AG09319 (cell line): ENCODE results near the gene MYLK.

Source experiments
- DNase-seq: peaks from one replicate; pipeline ENCODE4 v3.0.0-alpha.2; 2010; ENCODE audit warnings: low read depth; ENCODE audit errors: extremely low read depth
- CTCF ChIP-seq: IDR thresholded peaks from 2 replicates; pipeline ENCODE4 v1.5.1; 2011; ENCODE audit warnings: low read depth, mild to moderate bottlenecking, inconsistent platforms, low read length, moderate library complexity

Gene MYLK

GRCh38 chr3:123884993-123885392, 861 bp upstream of the MYLK start:
- DNase-seq, result no peak
- no peak for TF ChIP-seq CTCF

- no peak for TF ChIP-seq CTCF
- DNase-seq, result no peak
These were observed 380 bp downstream of the MYLK start for GRCh38 chr3:123883701-123884202.

GRCh38 chr3:123883111-123883510, 1.0 kb downstream of the MYLK start:
- TF ChIP-seq CTCF, result no peak
- no peak for DNase-seq

GRCh38 chr3:123881771-123882170, 2.4 kb downstream of the MYLK start:
- no peak for DNase-seq
- no peak for TF ChIP-seq CTCF

- peak; percentile 8 for DNase-seq
- peak; percentile 55 for TF ChIP-seq CTCF
These were observed 3.1 kb downstream of the MYLK start for GRCh38 chr3:123880998-123881561.

- DNase-seq, result no peak
- TF ChIP-seq CTCF, result no peak
These were observed 5.3 kb downstream of the MYLK start for GRCh38 chr3:123878807-123879206.

GRCh38 chr3:123877965-123878364, 6.2 kb downstream of the MYLK start:
- no peak for TF ChIP-seq CTCF
- no peak for DNase-seq
